Liver (tissue), 9 donors: ENCODE measurements around the gene NAGPA. TPM values are rescaled to one million over a fixed set of nuclear protein-coding genes. Genes with fewer than 3 reads are reported as not detected.

Experiments
- DNase-seq: peaks from one replicate; pipeline ENCODE4 v3.0.0-alpha.2; 2017; ENCODE audit warnings: low spot score
- H3K27ac ChIP-seq, 2 donors: one replicate each; pipeline ENCODE4 v1.7.0; 2013; ENCODE audit warnings: inconsistent platforms in 2 of 2, low read length in 2 of 2, control low read depth in 1 of 2, low read depth in 1 of 2, mild to moderate bottlenecking in 1 of 2
- H3K27me3 ChIP-seq, 4 donors: one replicate each; pipeline versions ENCODE4 v1.6.1 to v1.7.0; 2013; ENCODE audit warnings: low read length in 3 of 4, inconsistent platforms in 1 of 4, mild to moderate bottlenecking in 1 of 4, moderate library complexity in 1 of 4; ENCODE audit not compliant: control insufficient read depth in 4 of 4, insufficient read depth in 4 of 4
- H3K36me3 ChIP-seq, 4 donors: one replicate each; pipeline versions ENCODE4 v1.6.1 to v1.7.0; 2013; ENCODE audit warnings: low read length in 3 of 4, mild to moderate bottlenecking in 3 of 4, low read depth in 1 of 4, moderate library complexity in 1 of 4; ENCODE audit not compliant: control insufficient read depth in 4 of 4, insufficient read depth in 3 of 4
- H3K4me1 ChIP-seq, 4 donors: one replicate each; pipeline versions ENCODE4 v1.6.1 to v1.7.0; 2013; ENCODE audit warnings: low read length in 3 of 4, mild to moderate bottlenecking in 3 of 4, moderate library complexity in 1 of 4; ENCODE audit not compliant: control insufficient read depth in 4 of 4, insufficient read depth in 4 of 4
- H3K4me3 ChIP-seq, 3 donors: one replicate each; pipeline versions ENCODE4 v1.6.1 to v1.7.0; 2013; ENCODE audit warnings: low read length in 3 of 3, control low read depth in 1 of 3, low read depth in 1 of 3, mild to moderate bottlenecking in 1 of 3
- H3K9ac ChIP-seq, 2 donors: one replicate each; pipeline ENCODE4 v1.7.0; 2013; ENCODE audit warnings: low read length in 2 of 2, mild to moderate bottlenecking in 2 of 2, moderate library complexity in 2 of 2, control low read depth in 1 of 2, low read depth in 1 of 2
- H3K9me3 ChIP-seq, 4 donors: one replicate each; pipeline versions ENCODE4 v1.6.1 to v1.7.0; 2013; ENCODE audit warnings: low read length in 3 of 4; ENCODE audit not compliant: control insufficient read depth in 4 of 4
- ATF3 ChIP-seq: IDR thresholded peaks from 2 replicates; pipeline ENCODE4 v1.6.1; 2016; ENCODE audit warnings: antibody characterized with exemption
- CTCF ChIP-seq: fragments of 150-350 bp; IDR thresholded peaks from 2 replicates; pipeline ENCODE4 v1.5.1; 2017; ENCODE audit warnings: improper control_type of control experiment, low read depth, low read length; ENCODE audit not compliant: missing input control
- EGR1 ChIP-seq, 2 donors: IDR thresholded peaks; 2 replicates each; pipeline ENCODE4 v1.6.1; 2016 to 2018; ENCODE audit warnings: antibody characterized with exemption in 2 of 2, low read depth in 2 of 2
- FOXA1 ChIP-seq: IDR thresholded peaks from 2 replicates; pipeline ENCODE4 v1.6.1; 2016; ENCODE audit warnings: antibody characterized with exemption
- FOXA2 ChIP-seq: IDR thresholded peaks from 2 replicates; pipeline ENCODE4 v1.6.1; 2016; ENCODE audit warnings: antibody characterized with exemption
- GABPA ChIP-seq, 2 donors: IDR thresholded peaks in 1 of 2; conservative IDR thresholded peaks in 1 of 2; 2 replicates each; pipeline ENCODE4 v1.6.1; 2016; ENCODE audit warnings: antibody characterized with exemption in 2 of 2, mild to moderate bottlenecking in 1 of 2, moderate library complexity in 1 of 2
- HNF4A ChIP-seq, 2 donors: conservative IDR thresholded peaks; 2 replicates each; pipeline ENCODE4 v1.6.1; 2016; ENCODE audit warnings: antibody characterized with exemption in 2 of 2, mild to moderate bottlenecking in 2 of 2
- HNF4G ChIP-seq: IDR thresholded peaks from 2 replicates; pipeline ENCODE4 v1.6.1; 2016; ENCODE audit warnings: antibody characterized with exemption
- JUND ChIP-seq, 2 donors: IDR thresholded peaks; 2 replicates each; pipeline ENCODE4 v1.6.1; 2016; ENCODE audit warnings: antibody characterized with exemption in 2 of 2
- MAX ChIP-seq: IDR thresholded peaks from 2 replicates; pipeline ENCODE4 v1.6.1; 2016; ENCODE audit warnings: antibody characterized with exemption
- NR2F2 ChIP-seq: IDR thresholded peaks from 2 replicates; pipeline ENCODE4 v1.6.1; 2016; ENCODE audit warnings: antibody characterized with exemption
- RAD21 ChIP-seq, 2 donors: IDR thresholded peaks; 2 replicates each; pipeline ENCODE4 v1.6.1; 2016; ENCODE audit warnings: antibody characterized with exemption in 2 of 2, mild to moderate bottlenecking in 2 of 2
- REST ChIP-seq: IDR thresholded peaks from 2 replicates; pipeline ENCODE4 v1.6.1; 2016; ENCODE audit warnings: antibody characterized with exemption, mild to moderate bottlenecking
- RXRA ChIP-seq, 2 donors: IDR thresholded peaks; 2 replicates each; pipeline ENCODE4 v1.6.1; 2017 to 2018; ENCODE audit warnings: antibody characterized with exemption in 2 of 2, mild to moderate bottlenecking in 1 of 2
- SP1 ChIP-seq: IDR thresholded peaks from 2 replicates; pipeline ENCODE4 v1.6.1; 2018; ENCODE audit warnings: antibody characterized with exemption, mild to moderate bottlenecking
- ZBTB33 ChIP-seq: IDR thresholded peaks from 2 replicates; pipeline ENCODE4 v1.6.1; 2016; ENCODE audit warnings: antibody characterized with exemption
- WGBS: extraction: QIAGEN DNeasy Blood & Tissue Kit; methylation state at CpG from one replicate; pipeline ENCODE4 v1.1.7; 2013; 5-methylcytosine and 5-hydroxymethylcytosine counted together
- polyA plus RNA-seq, 2 donors: library from polyadenylated mRNA; stranded (reverse) in 1 of 2; unstranded in 1 of 2; fragments of 200-250 nt in 1 of 2; fragments of >200 nt in 1 of 2; fragmentation: Nextera tagmentation in 1 of 2; extraction: Ambion mirVana in 1 of 2; gene quantifications; one replicate each; pipeline versions ENCODE4 v1.2.1 to v1.2.3, GENCODE V29; 2013 to 2015
- total RNA-seq, 2 donors: library from RNA; depleted of rRNA; stranded (reverse); fragments of >200 nt; gene quantifications; one replicate each; pipeline ENCODE4 v1.2.3, GENCODE V29; 2014
- donor health status: healthy.
- donor health status: healthy.
- donor health status: healthy.
- donor health status: healthy.
- donor health status: healthy.

NAGPA gene
- total and polyA plus RNA-seq, 4 donors: 5.4 to 13.4 (median 10.7) TPM

- Histone ChIP-seq H3K27ac (no peak overlapping the region), H3K27me3 (no peaks in the 10 kb centered on the region), H3K9ac (no peak overlapping the region), H3K36me3 (no peaks in the 10 kb centered on the region), H3K4me3 (no peak overlapping the region), H3K4me1 (peaks cover 0 to 4% (median 3%) of the 10 kb centered on the region in 4 donors), H3K9me3 (no peaks in the 10 kb centered on the region)
- DNase-seq: no peak
- 70% methylated on average over 6 of the region's 6 CpGs for WGBS
- TF ChIP-seq RAD21 (IDR thresholded peaks at IDR 0.05) (no peak), EGR1 (IDR thresholded peaks at IDR 0.05; ENCODE audit: low read depth in 2 of 2) (no peak), HNF4A (conservative IDR thresholded peaks at IDR 0.05) (no peak), RXRA (IDR thresholded peaks at IDR 0.05) (no peak), MAX (no peak), ZBTB33 (no peak), SP1 (no peak), CTCF (no peak), JUND (IDR thresholded peaks at IDR 0.05) (no peak), HNF4G (no peak), GABPA (IDR thresholded peaks at IDR 0.05 in 1 of 2, conservative IDR thresholded peaks at IDR 0.05 in 1 of 2) (no peak), ATF3 (no peak), FOXA1 (no peak), NR2F2 (no peak), REST (no peak)
These were observed 14.0 kb downstream of the NAGPA start for GRCh38 chr16:5019775-5020174.

- Histone ChIP-seq H3K4me1 (no peaks in the 10 kb centered on the region), H3K9ac (no peak overlapping the region), H3K36me3 (no peaks in the 10 kb centered on the region), H3K9me3 (no peaks in the 10 kb centered on the region), H3K4me3 (no peak overlapping the region), H3K27ac (no peak overlapping the region), H3K27me3 (no peaks in the 10 kb centered on the region)
- TF ChIP-seq GABPA (IDR thresholded peaks at IDR 0.05 in 1 of 2, conservative IDR thresholded peaks at IDR 0.05 in 1 of 2) (no peak), NR2F2 (no peak), FOXA2 (no peak)
- 61% methylated on average over 9 of the region's 9 CpGs for WGBS
- no peak for DNase-seq
These were observed 14.9 kb downstream of the NAGPA start for GRCh38 chr16:5018793-5019192.
